IMR-90 (cell line): ENCODE results near the gene PLLP. TPM values are rescaled to one million over a fixed set of nuclear protein-coding genes. Genes with fewer than 3 reads are reported as not detected.
A peak's percentile ranks its signal among the peaks of the same experiment; 100 is the strongest.

Experiments used
- ATAC-seq: fragments of 200-7000 bp; cut with Tn5 transposase; 2 replicates; pipeline ENCODE4 v1.9.1; 2020; ENCODE audit warnings: low read depth, mild to moderate bottlenecking, moderate library complexity
- BruUV-seq: library from RNA; stranded (reverse); fragments of 400-500 nt; replicated peaks from 2 replicates; lab custom pipeline; 2021; lab: Mats Ljungman, UMichigan
- CTCF ChIA-PET: fragments of 300-600 bp; formaldehyde crosslinking; extraction: SDS; loops from one replicate; lab custom pipeline; 2021; ENCODE audit warnings: antibody characterized with exemption; lab: Yijun Ruan, JAX
- POLR2A ChIA-PET: fragments of 300-600 bp; sonication (Branson Sonifier 250); formaldehyde crosslinking; loops from one replicate; lab custom pipeline; 2022; ENCODE audit warnings: antibody characterized with exemption; ENCODE audit not compliant: unreplicated experiment; lab: Charles Lee
- DNase-seq: peaks from one replicate; pipeline ENCODE4 v3.0.0; 2013
- H2AFZ ChIP-seq: replicated peaks from 2 replicates; pipeline ENCODE3; 2013; ENCODE audit warnings: low read length, mild to moderate bottlenecking; ENCODE audit not compliant: poor library complexity
- H2AK5ac ChIP-seq: 2 replicates; pipeline ENCODE4 v1.6.1; 2013; ENCODE audit warnings: low read depth, low read length, inconsistent platforms
- H2AK9ac ChIP-seq: replicated peaks from 2 replicates; pipeline ENCODE3; 2013; ENCODE audit warnings: mild to moderate bottlenecking, low read depth, low read length, moderate library complexity; ENCODE audit not compliant: poor library complexity
- H2BK120ac ChIP-seq: 2 replicates; pipeline ENCODE4 v1.6.1; 2013; ENCODE audit warnings: low read depth, low read length, inconsistent platforms
- H2BK15ac ChIP-seq: 3 replicates; pipeline ENCODE4 v1.6.1; 2013; ENCODE audit warnings: low read depth, low read length, inconsistent platforms
- H2BK20ac ChIP-seq: 2 replicates; pipeline ENCODE4 v1.6.1; 2013; ENCODE audit warnings: low read depth, mild to moderate bottlenecking, inconsistent platforms, low read length, moderate library complexity
- H2BK5ac ChIP-seq: 2 replicates; pipeline ENCODE4 v1.6.1; 2013; ENCODE audit warnings: mild to moderate bottlenecking, low read depth, low read length, inconsistent platforms; ENCODE audit not compliant: poor library complexity, severe bottlenecking
- H3K14ac ChIP-seq: replicated peaks from 2 replicates; pipeline ENCODE4 v1.6.1; 2013; ENCODE audit warnings: low read depth, low read length, inconsistent platforms
- H3K18ac ChIP-seq: 2 replicates; pipeline ENCODE4 v1.6.1; 2013; ENCODE audit warnings: low read depth, low read length, control low read depth
- H3K23ac ChIP-seq: 2 replicates; pipeline ENCODE4 v1.6.1; 2013; ENCODE audit warnings: low read depth, low read length, inconsistent platforms
- H3K27ac ChIP-seq: 2 replicates; pipeline ENCODE4 v1.5.1; 2013; ENCODE audit warnings: mild to moderate bottlenecking, control low read depth, low read length; ENCODE audit not compliant: insufficient read depth
- H3K27me3 ChIP-seq: 2 replicates; pipeline ENCODE4 v1.6.1; 2013; ENCODE audit warnings: low read length; ENCODE audit not compliant: control insufficient read depth, insufficient read depth
- H3K36me3 ChIP-seq: 2 replicates; pipeline ENCODE4 v1.6.1; 2013; ENCODE audit warnings: low read length, mixed read lengths; ENCODE audit not compliant: control insufficient read depth, insufficient read depth
- H3K4ac ChIP-seq: 2 replicates; pipeline ENCODE4 v1.6.1; 2013; ENCODE audit warnings: low read depth, low read length, inconsistent platforms
- H3K4me1 ChIP-seq: 2 replicates; pipeline ENCODE4 v1.6.1; 2013; ENCODE audit warnings: low read length, mixed read lengths; ENCODE audit not compliant: control insufficient read depth, insufficient read depth
- H3K4me2 ChIP-seq: 2 replicates; pipeline ENCODE4 v1.6.1; 2013; ENCODE audit warnings: low read depth, mild to moderate bottlenecking, control low read depth, low read length, moderate library complexity
- H3K4me3 ChIP-seq: 2 replicates; pipeline ENCODE4 v1.5.1; 2013; ENCODE audit warnings: low read depth, mild to moderate bottlenecking, control low read depth, low read length, moderate library complexity; ENCODE audit not compliant: insufficient read depth
- H3K56ac ChIP-seq: 2 replicates; pipeline ENCODE4 v1.6.1; 2013; ENCODE audit warnings: low read length, inconsistent platforms; ENCODE audit not compliant: insufficient read depth; ENCODE audit errors: extremely low read depth
- H3K79me1 ChIP-seq, 2 experiments: 2 replicates each; pipeline ENCODE4 v1.6.1; 2013; ENCODE audit warnings: low read length in 2 of 2, inconsistent platforms in 1 of 2, low read depth in 1 of 2
- H3K9ac ChIP-seq: 2 replicates; pipeline ENCODE4 v1.6.1; 2013; ENCODE audit warnings: low read depth, low read length, control low read depth
- H3K9me1 ChIP-seq: 2 replicates; pipeline ENCODE4 v1.6.1; 2013; ENCODE audit warnings: low read length, inconsistent platforms; ENCODE audit not compliant: insufficient read depth
- H3K9me3 ChIP-seq: 2 replicates; pipeline ENCODE4 v1.6.1; 2013; ENCODE audit warnings: low read length; ENCODE audit not compliant: control insufficient read depth, insufficient read depth
- H4K20me1 ChIP-seq: 2 replicates; pipeline ENCODE4 v1.6.1; 2013; ENCODE audit warnings: low read length, inconsistent platforms; ENCODE audit not compliant: insufficient read depth
- H4K5ac ChIP-seq: 2 replicates; pipeline ENCODE4 v1.6.1; 2013; ENCODE audit warnings: mild to moderate bottlenecking, low read depth, low read length, control low read depth
- H4K8ac ChIP-seq, 2 experiments: 2 replicates each; pipeline ENCODE4 v1.6.1; 2013; ENCODE audit warnings: low read depth in 2 of 2, low read length in 2 of 2, control low read depth in 1 of 2, inconsistent platforms in 1 of 2
- H4K91ac ChIP-seq: 2 replicates; pipeline ENCODE4 v1.6.1; 2013; ENCODE audit warnings: low read depth, low read length, inconsistent platforms; ENCODE audit not compliant: insufficient read depth
- MXI1 ChIP-seq: IDR thresholded peaks from 2 replicates; pipeline ENCODE4 v1.6.1; 2012; ENCODE audit warnings: low read depth, mild to moderate bottlenecking, low read length, moderate library complexity, borderline replicate concordance
- WGBS, 2 experiments: methylation state at CpG; one replicate each; pipeline versions ENCODE4 v1.1.5 to v1.1.7; 2013; ENCODE audit warnings: missing lambda C conversion rate in 2 of 2; ENCODE audit not compliant: insufficient read length in 1 of 2; ENCODE audit errors: extremely low coverage in 2 of 2; 5-methylcytosine and 5-hydroxymethylcytosine counted together
- dilution Hi-C: fragments of 300-500 bp; cut with HindIII; formaldehyde crosslinking; loops from one replicate; pipeline ENCODE4 v1.14.3; 2018; ENCODE audit warnings: low sequenced_read_pairs; ENCODE audit not compliant: unreplicated experiment
- in situ Hi-C: fragments of 300-500 bp; cut with MboI; formaldehyde crosslinking; loops from 3 replicates; pipeline ENCODE4 v1.14.3; 2019; ENCODE audit warnings: low sequenced_read_pairs, inconsistent platforms, mixed read lengths
- intact Hi-C: fragments of 100-400 bp; cut with micrococcal nuclease; formaldehyde crosslinking; loops from 2 replicates; pipeline ENCODE4 v1.10.0; 2022
- polyA plus RNA-seq, 3 experiments: library from polyadenylated mRNA; depleted of rRNA; stranded (reverse); fragments of >200 nt; gene quantifications; 2 replicates each; pipeline ENCODE4 v1.2.3, GENCODE V29; 2012; ENCODE audit warnings: low replicate concordance in 1 of 3
- total RNA-seq: library from RNA; depleted of rRNA; stranded (reverse); fragments of >200 nt; gene quantifications from 2 replicates; pipeline ENCODE4 v1.2.3, GENCODE V29; 2012

The PLLP gene
- total and polyA plus RNA-seq, 2 of the 4 experiments (the other 2 are of a cell fraction): 0.05 TPM; not detected in 1

DNA sequence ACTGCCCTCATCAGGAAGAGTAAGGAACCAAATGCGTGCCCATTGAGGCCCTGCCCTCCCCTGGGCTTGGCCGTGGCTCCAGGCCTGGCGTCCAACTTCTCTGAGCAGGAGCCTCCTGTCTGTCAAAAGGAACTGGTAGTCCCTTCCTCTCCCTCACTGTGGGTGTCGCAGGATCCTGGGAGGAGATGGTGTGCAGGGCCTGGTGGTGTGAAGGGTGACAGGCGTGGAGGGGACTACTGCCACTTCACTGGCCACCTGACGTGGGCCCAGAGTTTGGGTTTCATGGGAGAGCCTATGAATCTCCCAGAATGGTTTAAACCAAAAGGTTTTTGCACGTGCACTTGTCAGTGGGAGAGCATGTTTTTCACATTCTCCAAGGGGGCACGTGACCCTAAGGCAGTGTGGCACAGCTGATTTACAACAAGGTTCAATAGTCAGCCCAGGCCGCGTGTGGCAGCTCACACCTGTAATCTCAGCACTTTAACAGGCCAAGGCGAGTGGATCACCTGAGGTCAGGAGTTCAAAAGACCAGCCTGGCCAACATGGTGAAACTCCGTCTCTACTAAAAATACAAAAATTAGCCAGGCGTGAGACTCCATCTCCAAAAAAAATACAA lies 26.9 kb downstream of the PLLP start:
- H2BK5ac ChIP-seq: no peak overlapping the region
- H2BK15ac ChIP-seq: no peak overlapping the region
- no peak overlapping the region for H4K5ac ChIP-seq
- no peaks in the 10 kb centered on the region for H3K27me3 ChIP-seq
- H3K9me3 ChIP-seq: no peaks in the 10 kb centered on the region
- no peak overlapping the region for H3K4ac ChIP-seq
- no peak overlapping the region for H3K14ac ChIP-seq
- H3K4me2 ChIP-seq: no peak overlapping the region
- dilution Hi-C loops (no loop called here), in situ Hi-C loops (no loop called here), intact Hi-C loops (no loop called here)
- H4K91ac ChIP-seq: no peak overlapping the region
- H2AK5ac ChIP-seq: no peak overlapping the region; the same call in 1 of the 2 replicates
- no peak overlapping the region for H3K23ac ChIP-seq
- H3K4me1 ChIP-seq: peaks cover 7% of the 10 kb centered on the region; the same call in 1 of the 2 replicates
- ChIA-PET POLR2A (no interaction called here), CTCF (no interaction called here)
- no peak overlapping the region for H3K4me3 ChIP-seq
- H3K27ac ChIP-seq: no peak overlapping the region
- no peaks in the 10 kb centered on the region; the same call in 1 of the 2 replicates for H4K20me1 ChIP-seq
- TF ChIP-seq MXI1: no peak
- 90% methylated on average over 4 of the region's 13 CpGs; no CpG with 5 or more reads in 1 of the 2 experiments for WGBS, 2 experiments
- H4K8ac ChIP-seq: no peak overlapping the region
- no peak overlapping the region for H2AFZ ChIP-seq
- no peak overlapping the region for H3K56ac ChIP-seq
- no peak overlapping the region for H2BK20ac ChIP-seq
- H3K36me3 ChIP-seq: peaks cover 12% of the 10 kb centered on the region
- H2AK9ac ChIP-seq: peak overlapping the region; percentile 18
- no peak for DNase-seq
- H3K79me1 ChIP-seq: no peaks in the 10 kb centered on the region; a peak in 1 of 4 replicates
- no peak overlapping the region for H3K18ac ChIP-seq
- H2BK120ac ChIP-seq: no peak overlapping the region
- 0 out of 2 replicates have a peak, but pooled peaks cover 4% of the 10 kb centered on the region for H3K9me1 ChIP-seq
- no peak for ATAC-seq
- BruUV-seq: no TSS peak
- H3K9ac ChIP-seq: no peak overlapping the region
